ENCODE data around the gene APBB3. TPM values are rescaled to one million over a fixed set of nuclear protein-coding genes. Genes with fewer than 3 reads are reported as not detected.
"Not testable (repeated sequence)": the region's sequence is repeated elsewhere in the genome, so short reads cannot be mapped to it uniquely, and the experiment has no call there.

Gene APBB3
- total and polyA plus RNA-seq, 9 donors, result 13.1 to 47.6 (median 36.1) TPM

DNA sequence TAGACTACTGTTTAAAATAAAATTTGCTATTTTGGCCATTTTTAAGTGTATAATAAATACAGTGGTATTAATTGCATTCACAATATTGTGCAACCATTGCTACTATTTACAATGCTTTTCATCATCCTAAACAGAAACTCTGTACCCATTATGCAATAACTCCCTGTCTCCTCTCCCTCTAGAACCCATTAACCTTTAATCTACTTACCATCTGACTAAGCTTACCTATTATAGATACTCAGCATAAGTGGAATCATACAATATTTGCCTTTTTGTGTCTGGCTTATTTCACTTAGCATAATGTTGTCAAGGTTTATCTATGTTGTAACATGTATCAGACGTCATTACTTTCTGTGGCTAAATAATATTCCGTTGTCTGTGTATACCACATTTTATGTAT, 42.6 kb upstream of the APBB3 start:
- Histone ChIP-seq H3K36me3 (no peaks in the 10 kb centered on the region), H3K27ac (no peak overlapping the region), H3K9me3 (no peaks in the 10 kb centered on the region), H3K4me1 (ENCODE audit: insufficient read depth) (no peaks in the 10 kb centered on the region), H3K27me3 (no peaks in the 10 kb centered on the region), H3K4me3 (no peak overlapping the region)
- 81 to 82% (median 82%) methylated on average over 2 of the region's 2 CpGs for WGBS, 3 donors
- no peak for DNase-seq
- TF ChIP-seq POLR2A (IDR thresholded peaks at IDR 0.05) (no peak), EP300 (IDR thresholded peaks at IDR 0.05) (no peak)
- intact Hi-C loops (cut with DNase I), result no loop called here

DNA sequence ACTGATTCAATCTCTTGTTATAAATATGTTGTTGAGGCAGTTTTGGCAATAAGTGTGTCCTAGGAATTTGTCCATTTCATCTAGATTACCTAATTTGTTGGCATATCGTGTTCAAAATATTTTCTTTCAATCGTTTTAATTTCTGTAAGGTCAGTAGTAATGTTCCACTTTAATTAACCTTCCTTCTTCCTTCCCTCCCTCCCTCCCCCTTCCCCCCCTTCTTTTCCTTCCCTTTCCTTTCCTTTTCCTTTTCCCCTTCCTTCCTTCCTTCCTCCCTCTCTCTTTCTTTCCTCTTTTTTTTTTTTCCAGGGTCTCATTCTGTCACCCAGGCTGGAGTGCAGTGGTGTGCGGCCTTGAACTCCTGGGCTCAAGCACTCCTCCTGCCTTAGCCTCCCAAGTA, 41.5 kb upstream of the APBB3 start:
- Histone ChIP-seq H3K36me3 (no peaks in the 10 kb centered on the region), H3K27ac (no peak overlapping the region), H3K4me1 (ENCODE audit: insufficient read depth) (no peaks in the 10 kb centered on the region), H3K27me3 (no peaks in the 10 kb centered on the region), H3K9me3 (no peaks in the 10 kb centered on the region), H3K4me3 (no peak overlapping the region)
- no peak for TF ChIP-seq POLR2A (IDR thresholded peaks at IDR 0.05)
- TF ChIP-seq EP300 (IDR thresholded peaks at IDR 0.05), result no peak
- TF ChIP-seq, protein P1, sequence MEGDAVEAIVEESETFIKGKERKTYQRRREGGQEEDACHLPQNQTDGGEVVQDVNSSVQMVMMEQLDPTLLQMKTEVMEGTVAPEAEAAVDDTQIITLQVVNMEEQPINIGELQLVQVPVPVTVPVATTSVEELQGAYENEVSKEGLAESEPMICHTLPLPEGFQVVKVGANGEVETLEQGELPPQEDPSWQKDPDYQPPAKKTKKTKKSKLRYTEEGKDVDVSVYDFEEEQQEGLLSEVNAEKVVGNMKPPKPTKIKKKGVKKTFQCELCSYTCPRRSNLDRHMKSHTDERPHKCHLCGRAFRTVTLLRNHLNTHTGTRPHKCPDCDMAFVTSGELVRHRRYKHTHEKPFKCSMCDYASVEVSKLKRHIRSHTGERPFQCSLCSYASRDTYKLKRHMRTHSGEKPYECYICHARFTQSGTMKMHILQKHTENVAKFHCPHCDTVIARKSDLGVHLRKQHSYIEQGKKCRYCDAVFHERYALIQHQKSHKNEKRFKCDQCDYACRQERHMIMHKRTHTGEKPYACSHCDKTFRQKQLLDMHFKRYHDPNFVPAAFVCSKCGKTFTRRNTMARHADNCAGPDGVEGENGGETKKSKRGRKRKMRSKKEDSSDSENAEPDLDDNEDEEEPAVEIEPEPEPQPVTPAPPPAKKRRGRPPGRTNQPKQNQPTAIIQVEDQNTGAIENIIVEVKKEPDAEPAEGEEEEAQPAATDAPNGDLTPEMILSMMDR (IDR thresholded peaks at IDR 0.05), result no peak
- no peak for DNase-seq
- intact Hi-C loops (cut with DNase I), result no loop called here
- WGBS, 3 donors, result 67 to 86% (median 71%) methylated on average over 3 of the region's 3 CpGs

DNA sequence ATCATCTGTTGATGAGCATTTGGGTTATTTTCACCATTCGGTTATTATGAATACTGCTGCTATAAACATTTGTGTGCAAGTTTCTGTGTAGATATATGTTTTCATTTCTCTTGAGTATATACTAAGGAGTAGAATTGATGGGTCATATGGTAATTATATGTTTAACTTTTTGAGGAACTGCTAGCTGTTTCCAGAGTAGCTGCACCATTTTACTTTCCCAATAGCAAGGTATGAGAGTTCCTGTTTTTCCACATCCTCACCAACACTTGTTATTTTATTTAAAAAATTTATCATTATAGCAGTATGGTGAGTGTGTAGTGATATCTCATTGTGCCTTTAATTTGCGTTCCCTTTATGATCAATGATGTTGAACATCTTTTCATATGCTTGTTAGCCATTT, 39.3 kb upstream of the APBB3 start:
- DNase-seq, result no peak
- TF ChIP-seq EP300 (IDR thresholded peaks at IDR 0.05), result no peak
- TF ChIP-seq, protein P1 (IDR thresholded peaks at IDR 0.05), result no peak
- no peak for TF ChIP-seq POLR2A (IDR thresholded peaks at IDR 0.05)
- intact Hi-C loops (cut with DNase I), result no loop called here
- no peaks in the 10 kb centered on the region for H3K27me3 ChIP-seq
- H3K36me3 ChIP-seq, result no peaks in the 10 kb centered on the region
- no peak overlapping the region for H3K27ac ChIP-seq
- H3K4me1 ChIP-seq (ENCODE audit: insufficient read depth), result no peaks in the 10 kb centered on the region
- H3K4me3 ChIP-seq, result no peak overlapping the region
- WGBS, 3 donors, result 91 to 95% (median 94%) methylated on average over 2 of the region's 2 CpGs
- H3K9me3 ChIP-seq, result no peaks in the 10 kb centered on the region

DNA sequence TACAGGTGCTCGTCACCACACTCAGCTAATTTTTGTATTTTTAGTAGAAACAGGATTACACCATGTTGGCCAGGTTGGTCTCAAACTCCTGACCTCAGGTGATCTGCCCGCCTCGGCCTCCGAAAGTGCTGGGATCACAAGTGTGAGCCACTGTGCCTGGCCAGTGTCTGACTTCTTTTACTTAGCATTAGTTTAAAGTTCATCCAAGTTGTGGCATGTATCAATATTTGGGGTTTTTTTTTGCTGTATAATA, 39.0 kb upstream of the APBB3 start:
- H3K27ac ChIP-seq; H3K9me3 ChIP-seq; H3K36me3 ChIP-seq; H3K27me3 ChIP-seq; H3K4me1 ChIP-seq (ENCODE audit: insufficient read depth); DNase-seq; intact Hi-C loops (cut with DNase I); H3K4me3 ChIP-seq: not testable (repeated sequence)
- 91 to 96% (median 95%) methylated on average over 4 of the region's 4 CpGs for WGBS, 3 donors

DNA sequence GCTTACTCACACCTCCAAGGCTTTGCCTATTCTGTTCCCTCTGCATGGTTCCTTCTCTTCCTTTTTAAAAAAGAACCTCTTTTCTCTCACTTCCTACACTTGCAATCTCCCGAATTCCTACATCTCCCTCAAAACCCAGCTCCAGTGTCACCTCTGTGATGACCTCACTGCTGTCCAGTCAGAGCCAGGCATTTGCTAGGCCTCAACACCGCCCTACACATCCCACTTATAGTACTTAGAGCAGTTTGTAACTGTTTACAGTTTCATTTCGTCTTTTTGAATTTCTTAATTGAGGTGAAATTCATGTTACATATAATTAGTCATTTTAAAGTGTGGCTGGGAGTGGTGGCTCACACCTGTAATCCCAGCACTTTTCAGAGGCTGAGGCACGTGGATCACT, 37.7 kb upstream of the APBB3 start:
- no peaks in the 10 kb centered on the region for H3K27me3 ChIP-seq
- H3K4me3 ChIP-seq, result no peak overlapping the region
- no peaks in the 10 kb centered on the region for H3K9me3 ChIP-seq
- no peak for DNase-seq
- no peaks in the 10 kb centered on the region for H3K36me3 ChIP-seq
- H3K27ac ChIP-seq, result no peak overlapping the region
- H3K4me1 ChIP-seq (ENCODE audit: insufficient read depth), result no peaks in the 10 kb centered on the region
- TF ChIP-seq EP300 (IDR thresholded peaks at IDR 0.05), result no peak
- TF ChIP-seq POLR2A (IDR thresholded peaks at IDR 0.05), result no peak
- TF ChIP-seq, protein P1 (IDR thresholded peaks at IDR 0.05), result no peak
- WGBS, 3 donors, result 77 to 81% (median 78%) methylated on average over 4 of the region's 4 CpGs
- intact Hi-C loops (cut with DNase I), result no loop called here

DNA sequence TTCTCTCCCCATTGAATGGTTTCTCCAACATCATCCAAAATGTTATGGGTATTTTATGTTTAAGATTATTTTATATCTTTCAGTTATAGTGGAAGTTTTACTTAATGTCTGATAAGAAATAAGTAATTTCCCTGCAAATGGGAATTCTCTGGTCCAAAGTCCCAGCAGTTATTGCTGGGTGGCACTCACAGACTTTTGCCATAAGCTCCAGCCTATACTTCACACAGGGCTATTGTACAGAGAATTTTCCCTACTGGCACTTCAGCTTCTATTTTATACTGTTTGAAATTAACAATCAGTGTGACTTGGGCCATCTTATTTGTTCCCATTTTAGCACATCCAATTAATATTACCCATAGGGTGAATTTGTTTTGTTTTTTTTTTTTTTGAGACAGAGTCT, 35.7 kb upstream of the APBB3 start:
- Histone ChIP-seq H3K4me3 (no peak overlapping the region), H3K27me3 (no peaks in the 10 kb centered on the region), H3K9me3 (no peaks in the 10 kb centered on the region), H3K36me3 (no peaks in the 10 kb centered on the region), H3K4me1 (ENCODE audit: insufficient read depth) (peaks cover 13% of the 10 kb centered on the region), H3K27ac (no peak overlapping the region)
- DNase-seq, result no peak
- TF ChIP-seq, protein P1 (IDR thresholded peaks at IDR 0.05), result no peak
- TF ChIP-seq EP300 (IDR thresholded peaks at IDR 0.05), result no peak
- intact Hi-C loops (cut with DNase I), result no loop called here
